GM12878 (cell line): ENCODE data around the gene STX1B. TPM values are rescaled to one million over a fixed set of nuclear protein-coding genes. Genes with fewer than 3 reads are reported as not detected.

Source experiments
- ATAC-seq: fragments of 200-7000 bp; cut with Tn5 transposase; 3 replicates; pipeline ENCODE4 v1.9.1; 2020; ENCODE audit warnings: mild to moderate bottlenecking, moderate library complexity
- BruUV-seq: library from RNA; stranded (reverse); fragments of 400-500 nt; replicated peaks from 2 replicates; lab custom pipeline; 2021; lab: Mats Ljungman, UMichigan
- CTCF ChIA-PET: fragments of 300-600 bp; sonication (Branson Sonifier 250); formaldehyde crosslinking; extraction: SDS; loops from one replicate; lab custom pipeline; 2021; ENCODE audit warnings: inconsistent platforms; lab: Yijun Ruan, JAX
- POLR2A ChIA-PET: fragments of 350-600 bp; formaldehyde crosslinking; extraction: SDS; loops from one replicate; lab custom pipeline; 2021; ENCODE audit warnings: inconsistent platforms; lab: Charles Lee
- RAD21 ChIA-PET: fragments of 300-600 bp; sonication (Branson Sonifier 250); formaldehyde crosslinking; loops from one replicate; lab custom pipeline; 2023; ENCODE audit warnings: antibody characterized with exemption; ENCODE audit not compliant: unreplicated experiment; lab: Charles Lee
- SMC1A ChIA-PET: fragments of 300-600 bp; sonication (Branson Sonifier 250); formaldehyde crosslinking; loops from one replicate; lab custom pipeline; 2023; ENCODE audit not compliant: unreplicated experiment, uncharacterized antibody; lab: Charles Lee
- DNase-seq: peaks from one replicate; pipeline ENCODE4 v3.0.0-alpha.2; 2011; ENCODE audit warnings: low read depth, low spot score
- FAIRE-seq: peaks from 3 replicates; lab custom pipeline; 2011; peaks lifted over from hg19 to GRCh38; lab: Jason Lieb, UNC
- H2AFZ ChIP-seq: 2 replicates; pipeline ENCODE4 v1.6.0; 2011; ENCODE audit warnings: low read depth, low read length, control low read depth; ENCODE audit not compliant: control insufficient read depth
- H3K27ac ChIP-seq: 2 replicates; pipeline ENCODE4 v1.5.1; 2011; ENCODE audit warnings: control low read depth; ENCODE audit not compliant: control insufficient read depth, insufficient read depth
- H3K27me3 ChIP-seq, 2 experiments: replicated peaks in 1 of 2; 2 replicates each; pipeline versions ENCODE4 v1.6.0 to v1.6.1; 2011; ENCODE audit warnings: low read length in 1 of 2; ENCODE audit not compliant: control insufficient read depth in 2 of 2, insufficient read depth in 2 of 2
- H3K36me3 ChIP-seq, 2 experiments: 2 replicates each; pipeline ENCODE4 v1.5.1; 2011; ENCODE audit warnings: low read length in 1 of 2; ENCODE audit not compliant: control insufficient read depth in 2 of 2, insufficient read depth in 2 of 2
- H3K4me1 ChIP-seq: 2 replicates; pipeline ENCODE4 v1.6.1; 2011; ENCODE audit warnings: mild to moderate bottlenecking, low read length, moderate library complexity, mixed read lengths; ENCODE audit not compliant: control insufficient read depth, insufficient read depth
- H3K4me2 ChIP-seq: 2 replicates; pipeline ENCODE4 v1.6.0; 2011; ENCODE audit warnings: control low read depth; ENCODE audit not compliant: control insufficient read depth, insufficient read depth
- H3K4me3 ChIP-seq: fragments of 200-600 bp; sonication (generic); 2 replicates; pipeline ENCODE4 v1.5.1; 2016
- H3K79me2 ChIP-seq: 2 replicates; pipeline ENCODE4 v1.6.0; 2011; ENCODE audit warnings: low read length; ENCODE audit not compliant: control insufficient read depth, insufficient read depth
- H3K9ac ChIP-seq: 2 replicates; pipeline ENCODE4 v1.8.0; 2011; ENCODE audit warnings: low read length, control low read depth, mixed read lengths; ENCODE audit not compliant: control insufficient read depth, insufficient read depth
- H3K9me3 ChIP-seq: replicated peaks from 3 replicates; pipeline ENCODE4 v1.5.1; 2011; ENCODE audit warnings: mild to moderate bottlenecking, low read length; ENCODE audit not compliant: control insufficient read depth, insufficient read depth
- H4K20me1 ChIP-seq: 2 replicates; pipeline ENCODE4 v1.6.0; 2011; ENCODE audit not compliant: control insufficient read depth, insufficient read depth
- CBFB ChIP-seq: IDR thresholded peaks from 2 replicates; pipeline ENCODE4 v1.6.1; 2016; ENCODE audit warnings: antibody characterized with exemption, low read depth
- NR2C1 ChIP-seq: fragments of 450-650 bp; IDR thresholded peaks from 2 replicates; pipeline ENCODE4 v1.6.1; 2017; ENCODE audit warnings: antibody characterized with exemption, mild to moderate bottlenecking, moderate library complexity
- PKNOX1 ChIP-seq: fragments of 450-650 bp; IDR thresholded peaks from 2 replicates; pipeline ENCODE4 v1.6.1; 2016; ENCODE audit warnings: mild to moderate bottlenecking
- PML ChIP-seq: IDR thresholded peaks from 2 replicates; pipeline ENCODE4 v1.6.1; 2012; ENCODE audit warnings: low read length, inconsistent platforms
- SMAD1 ChIP-seq: fragments of 450-650 bp; IDR thresholded peaks from 2 replicates; pipeline ENCODE4 v1.6.1; 2018; ENCODE audit warnings: mild to moderate bottlenecking, low read depth; ENCODE audit not compliant: partially characterized antibody
- STAT1 ChIP-seq: fragments of 450-650 bp; conservative IDR thresholded peaks from 2 replicates; pipeline ENCODE4 v1.6.1; 2014; ENCODE audit warnings: antibody characterized with exemption, mild to moderate bottlenecking
- WRNIP1 ChIP-seq: IDR thresholded peaks from 2 replicates; pipeline ENCODE4 v1.6.1; 2011; ENCODE audit warnings: low read depth, low read length, improper control_type of control experiment, borderline replicate concordance
- ZBTB11 ChIP-seq: fragments of 450-650 bp; formaldehyde crosslinking; IDR thresholded peaks from 2 replicates; pipeline ENCODE4 v1.5.0; 2022; ENCODE audit warnings: mild to moderate bottlenecking, missing genetic modification characterization
- ZBTB33 ChIP-seq: fragments of 450-650 bp; IDR thresholded peaks from 2 replicates; pipeline ENCODE4 v1.6.1; 2017; ENCODE audit warnings: mild to moderate bottlenecking
- WGBS: methylation state at CpG from one replicate; pipeline ENCODE4 v1.1.6; 2016; ENCODE audit warnings: low lambda C conversion rate; ENCODE audit not compliant: insufficient replicate concordance, insufficient coverage; ENCODE audit errors: missing lambda C conversion rate; 5-methylcytosine and 5-hydroxymethylcytosine counted together
- in situ Hi-C: fragments of 300-500 bp; cut with MboI; formaldehyde crosslinking; loops from 9 replicates; pipeline ENCODE4 v1.14.3; 2018; ENCODE audit warnings: mixed read lengths
- intact Hi-C: fragments of 100-400 bp; cut with micrococcal nuclease; formaldehyde crosslinking; loops from one replicate; pipeline ENCODE4 v1.14.2; 2022; ENCODE audit not compliant: unreplicated experiment
- polyA plus RNA-seq, 11 experiments: library from polyadenylated mRNA; depleted of rRNA in 4 of 11; unstranded in 6 of 11; stranded (reverse) in 5 of 11; fragments of >200 nt; fragmentation: Nextera tagmentation in 4 of 11; fragmentation: Illumina TruSeq in 1 of 11; extraction: Ambion mirVana in 4 of 11; extraction: Trizol in 1 of 11; gene quantifications; 1 replicate in 1 of 11; 2 replicates in 10 of 11; pipeline versions ENCODE4 v1.2.1 to v1.2.3, GENCODE V29; 2011 to 2016; ENCODE audit warnings: inconsistent platforms in 2 of 11, missing spikeins in 2 of 11, low read depth in 1 of 11
- total RNA-seq, 4 experiments: library from RNA; depleted of rRNA in 3 of 4; stranded (reverse); fragments of >200 nt in 3 of 4; fragmentation: Illumina TruSeq in 1 of 4; extraction: Trizol in 1 of 4; gene quantifications; 2 replicates each; pipeline versions ENCODE4 v1.2.1 to v1.2.3, GENCODE V29; 2013 to 2021
- TF ChIP-seq, protein P1 (sequence below): fragments of 450-650 bp; IDR thresholded peaks from 2 replicates; pipeline ENCODE4 v1.6.1; 2017; ENCODE audit warnings: mild to moderate bottlenecking, moderate library complexity

Gene STX1B
- total and polyA plus RNA-seq, 10 of the 15 experiments (the other 5 are each of a cell fraction or from before 2014, with no cell fraction given) = 0.22 to 2.5 (median 1.1) TPM

DNA sequence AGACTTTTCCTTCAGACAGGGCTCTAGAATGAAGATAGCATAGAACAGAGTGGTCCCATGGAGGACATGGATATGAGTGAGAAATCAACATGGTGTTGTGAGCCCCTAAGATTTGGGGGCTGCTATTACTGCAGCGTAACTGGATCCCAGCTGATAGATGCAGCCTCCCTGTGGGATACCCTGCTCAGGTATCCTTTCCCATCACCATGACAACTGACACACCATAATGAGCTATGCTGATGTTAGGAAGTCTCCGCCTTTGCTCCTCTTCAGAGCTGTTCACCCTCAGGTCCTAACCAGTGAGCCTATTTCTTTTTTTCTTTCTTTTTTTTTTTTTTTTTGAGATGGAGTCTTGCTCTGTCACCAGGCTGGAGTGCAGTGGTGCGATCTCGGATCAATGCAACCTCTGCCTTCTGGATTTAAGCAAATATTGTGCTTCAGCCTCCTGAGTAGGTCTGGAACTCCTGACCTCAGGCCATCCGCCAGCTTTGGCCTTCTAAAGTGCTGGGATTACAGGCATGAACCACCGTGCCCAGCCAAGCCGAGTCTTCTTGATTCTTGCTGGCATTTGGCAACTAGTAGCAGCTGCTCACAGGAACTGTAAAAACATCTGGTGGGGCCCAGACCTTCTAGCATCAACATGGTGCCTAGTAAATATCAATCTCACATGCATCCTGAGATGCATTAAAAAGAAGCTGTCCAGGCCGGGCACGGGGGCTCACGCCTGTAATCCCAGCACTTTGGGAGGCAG is 40.0 kb upstream of the STX1B start (continued):
- TF ChIP-seq, protein P1, sequence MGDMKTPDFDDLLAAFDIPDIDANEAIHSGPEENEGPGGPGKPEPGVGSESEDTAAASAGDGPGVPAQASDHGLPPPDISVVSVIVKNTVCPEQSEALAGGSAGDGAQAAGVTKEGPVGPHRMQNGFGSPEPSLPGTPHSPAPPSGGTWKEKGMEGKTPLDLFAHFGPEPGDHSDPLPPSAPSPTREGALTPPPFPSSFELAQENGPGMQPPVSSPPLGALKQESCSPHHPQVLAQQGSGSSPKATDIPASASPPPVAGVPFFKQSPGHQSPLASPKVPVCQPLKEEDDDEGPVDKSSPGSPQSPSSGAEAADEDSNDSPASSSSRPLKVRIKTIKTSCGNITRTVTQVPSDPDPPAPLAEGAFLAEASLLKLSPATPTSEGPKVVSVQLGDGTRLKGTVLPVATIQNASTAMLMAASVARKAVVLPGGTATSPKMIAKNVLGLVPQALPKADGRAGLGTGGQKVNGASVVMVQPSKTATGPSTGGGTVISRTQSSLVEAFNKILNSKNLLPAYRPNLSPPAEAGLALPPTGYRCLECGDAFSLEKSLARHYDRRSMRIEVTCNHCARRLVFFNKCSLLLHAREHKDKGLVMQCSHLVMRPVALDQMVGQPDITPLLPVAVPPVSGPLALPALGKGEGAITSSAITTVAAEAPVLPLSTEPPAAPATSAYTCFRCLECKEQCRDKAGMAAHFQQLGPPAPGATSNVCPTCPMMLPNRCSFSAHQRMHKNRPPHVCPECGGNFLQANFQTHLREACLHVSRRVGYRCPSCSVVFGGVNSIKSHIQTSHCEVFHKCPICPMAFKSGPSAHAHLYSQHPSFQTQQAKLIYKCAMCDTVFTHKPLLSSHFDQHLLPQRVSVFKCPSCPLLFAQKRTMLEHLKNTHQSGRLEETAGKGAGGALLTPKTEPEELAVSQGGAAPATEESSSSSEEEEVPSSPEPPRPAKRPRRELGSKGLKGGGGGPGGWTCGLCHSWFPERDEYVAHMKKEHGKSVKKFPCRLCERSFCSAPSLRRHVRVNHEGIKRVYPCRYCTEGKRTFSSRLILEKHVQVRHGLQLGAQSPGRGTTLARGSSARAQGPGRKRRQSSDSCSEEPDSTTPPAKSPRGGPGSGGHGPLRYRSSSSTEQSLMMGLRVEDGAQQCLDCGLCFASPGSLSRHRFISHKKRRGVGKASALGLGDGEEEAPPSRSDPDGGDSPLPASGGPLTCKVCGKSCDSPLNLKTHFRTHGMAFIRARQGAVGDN = no peak
- TF ChIP-seq ZBTB33 (no peak), WRNIP1 (no peak)

DNA sequence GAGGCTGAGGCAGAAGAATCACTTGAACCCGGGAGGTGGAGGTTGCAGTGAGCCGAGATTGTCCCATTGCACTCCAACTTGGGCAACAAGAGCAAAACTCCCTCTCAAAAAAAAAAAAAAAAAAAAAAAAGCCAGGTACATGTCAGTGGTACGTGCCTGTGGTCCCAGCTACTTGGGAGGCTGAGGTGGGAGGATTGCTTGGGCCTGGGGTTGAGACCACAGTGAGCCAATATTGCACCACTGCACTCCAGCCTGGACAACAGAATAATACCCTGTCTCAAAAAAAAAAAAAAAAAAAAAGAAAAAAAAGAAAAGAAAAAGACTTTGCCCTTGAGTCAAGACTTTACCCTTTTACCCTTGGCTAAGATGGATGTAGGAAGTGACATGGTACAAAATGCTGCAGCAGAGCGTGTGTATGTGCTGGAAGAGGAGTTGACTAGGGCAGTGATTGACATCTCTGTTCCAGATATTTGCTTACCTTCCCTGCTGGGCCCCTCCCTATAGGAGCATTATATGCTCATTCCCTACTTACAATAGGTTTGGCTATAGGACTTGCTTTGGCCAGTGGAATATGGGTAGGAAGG is 33.6 kb upstream of the STX1B start:
- Histone ChIP-seq H3K79me2 (no peaks in the 10 kb centered on the region), H3K9me3 (no peaks in the 10 kb centered on the region), H3K4me2 (no peak overlapping the region), H3K36me3 (peaks cover 1 to 12% of the 10 kb centered on the region in 2 experiments; a peak in 2 of 4 replicates), H4K20me1 (no peaks in the 10 kb centered on the region), H2AFZ (no peak overlapping the region), H3K4me1 (no peaks in the 10 kb centered on the region), H3K4me3 (no peak overlapping the region), H3K9ac (no peak overlapping the region), H3K27me3 (no peaks in the 10 kb centered on the region), H3K27ac (no peak overlapping the region)
- ChIA-PET POLR2A (interaction anchor here (0.7 kb wide), 1 partner anchor 101 kb away, joined by 3 read pairs; no protein-coding TSS in a partner anchor), SMC1A (no interaction called here), CTCF (interaction anchor here (1.3 kb wide), 1 partner anchor 59 kb away, joined by 5 read pairs; no protein-coding TSS in a partner anchor), RAD21 (interaction anchor here (0.7 kb wide), 1 partner anchor 98 kb away, joined by 5 read pairs; no protein-coding TSS in a partner anchor)
- no peak for FAIRE-seq
- intact Hi-C loops (no loop called here), in situ Hi-C loops (no loop called here)
- BruUV-seq = no TSS peak
- no peak for DNase-seq
- no peak for ATAC-seq
- WGBS = 86% methylated on average over 4 of the region's 4 CpGs
- TF ChIP-seq PKNOX1 (no peak), NR2C1 (no peak), PML (no peak), CBFB (no peak), ZBTB11 (no peak), STAT1 (no peak), SMAD1 (no peak)
